DMS79 (cell line): ENCODE measurements around the gene TOX3.

Experiments used
- DNase-seq: peaks from one replicate; lab custom pipeline; 2025; lab: John Stamatoyannopoulos, UW

The TOX3 gene

GRCh38 chr16:52537516-52537915, 9.4 kb downstream of the TOX3 start:
- DNase-seq, result no peak

GRCh38 chr16:52535076-52535475, 11.9 kb downstream of the TOX3 start:
- no peak for DNase-seq

- no peak for DNase-seq
Measured at GRCh38 chr16:52533296-52533695, 13.6 kb downstream of the TOX3 start.

DNA sequence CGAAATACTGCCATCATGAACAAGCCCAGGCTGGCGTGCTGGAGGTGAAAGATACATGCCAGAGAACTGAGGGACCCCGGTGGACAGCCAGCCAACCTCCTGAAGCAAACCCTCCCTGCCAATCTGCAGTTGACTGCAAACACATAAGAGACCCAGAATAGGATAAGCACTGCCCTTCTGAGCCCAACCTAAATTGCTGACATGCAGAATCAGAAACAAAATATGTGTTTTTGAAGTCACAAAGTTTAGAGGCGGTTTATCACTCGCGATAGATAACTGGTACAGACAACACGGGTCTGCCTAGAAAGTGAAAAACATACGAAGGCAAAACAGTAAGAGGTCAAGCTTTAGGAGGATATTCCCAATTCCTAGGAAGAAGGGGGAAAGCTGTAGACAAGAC, 14.6 kb downstream of the TOX3 start:
- no peak for DNase-seq

GRCh38 chr16:52529226-52529625, 17.7 kb downstream of the TOX3 start:
- DNase-seq, result no peak

DNA sequence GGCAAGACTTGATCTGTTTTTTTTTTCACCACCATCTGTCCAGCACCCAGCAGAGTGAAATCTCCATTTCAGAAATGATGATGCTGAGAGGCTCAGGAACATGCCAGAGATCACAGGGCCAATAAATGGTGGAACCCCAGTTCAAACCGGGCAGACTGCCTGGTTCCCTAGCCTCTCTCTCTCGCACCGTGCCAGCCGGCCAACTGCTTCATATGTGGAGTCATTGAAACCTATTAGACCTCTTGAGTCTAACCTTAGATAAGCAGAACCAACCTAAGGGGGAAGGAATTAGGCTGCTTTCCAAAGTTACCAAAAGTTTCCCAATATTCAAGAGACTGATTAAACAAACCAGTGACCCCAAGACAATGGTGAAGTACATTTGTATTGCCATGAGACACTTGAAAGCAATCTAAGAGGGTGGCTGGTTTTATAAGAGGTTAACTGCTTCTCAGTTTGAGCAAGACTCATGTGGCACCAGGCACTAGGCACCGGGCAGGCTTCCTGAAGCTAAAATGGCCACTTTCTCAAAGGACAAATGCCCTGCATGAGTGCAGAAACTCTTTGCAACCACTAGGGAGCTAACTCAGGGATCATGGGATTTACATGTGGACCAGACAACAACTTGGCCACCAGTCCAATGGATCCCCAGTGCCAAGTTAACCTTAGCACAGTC, 18.4 kb downstream of the TOX3 start:
- peak; percentile 99 for DNase-seq

- no peak for DNase-seq
Measured at GRCh38 chr16:52526830-52527229, 20.1 kb downstream of the TOX3 start.

DNA sequence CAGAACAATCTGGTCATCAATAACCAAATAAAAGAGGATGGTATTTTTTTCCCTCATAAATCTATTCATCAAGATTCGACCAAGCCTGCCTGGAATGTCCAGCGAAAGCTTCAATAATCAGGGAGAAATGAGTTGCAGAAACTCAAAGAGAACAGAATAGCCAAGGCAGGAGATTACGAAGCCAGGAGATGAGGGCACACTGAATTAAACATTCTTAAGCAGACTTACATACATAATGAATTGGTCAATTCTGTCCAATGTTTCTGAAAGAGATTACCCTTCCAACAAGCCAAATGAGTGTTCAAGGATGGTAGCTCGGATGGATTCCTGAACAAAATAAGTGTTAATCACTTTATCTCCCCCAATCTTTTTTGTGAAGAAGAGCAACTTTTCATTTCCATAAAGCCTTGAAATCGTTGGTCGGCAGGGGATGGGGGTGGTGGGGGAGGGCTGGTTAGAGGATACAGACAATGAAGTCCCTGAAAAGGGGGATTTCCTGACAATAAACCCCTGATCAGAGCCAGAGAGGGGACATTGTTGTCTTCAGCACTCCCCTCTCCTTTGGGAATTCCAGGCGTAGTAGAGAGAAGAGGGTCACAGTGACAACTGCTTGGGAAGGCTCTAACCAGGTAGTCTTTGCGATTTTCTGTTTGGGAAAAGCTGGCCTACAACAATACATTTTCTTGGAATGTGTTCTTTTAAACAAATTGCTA, 20.7 kb downstream of the TOX3 start:
- no peak for DNase-seq

DNA sequence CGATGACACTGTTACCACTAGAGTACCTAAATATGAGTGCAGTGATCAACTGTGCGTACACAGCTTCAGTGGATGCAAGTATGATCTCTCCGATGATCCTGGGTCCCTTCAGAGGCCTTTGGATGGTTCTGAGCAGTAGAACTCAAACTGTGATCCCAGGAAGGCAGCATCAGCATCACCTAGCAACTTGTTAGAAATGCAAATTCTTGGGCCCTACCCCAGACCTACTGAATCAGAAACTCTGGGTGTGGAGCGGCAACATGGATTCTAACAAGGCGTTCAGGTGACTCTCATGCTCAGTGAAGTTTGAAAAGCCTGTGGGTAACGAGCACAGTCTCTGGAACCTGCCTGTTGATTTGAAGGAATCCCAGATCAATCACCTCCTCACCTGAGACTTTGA, 25.4 kb downstream of the TOX3 start:
- no peak for DNase-seq

DNA sequence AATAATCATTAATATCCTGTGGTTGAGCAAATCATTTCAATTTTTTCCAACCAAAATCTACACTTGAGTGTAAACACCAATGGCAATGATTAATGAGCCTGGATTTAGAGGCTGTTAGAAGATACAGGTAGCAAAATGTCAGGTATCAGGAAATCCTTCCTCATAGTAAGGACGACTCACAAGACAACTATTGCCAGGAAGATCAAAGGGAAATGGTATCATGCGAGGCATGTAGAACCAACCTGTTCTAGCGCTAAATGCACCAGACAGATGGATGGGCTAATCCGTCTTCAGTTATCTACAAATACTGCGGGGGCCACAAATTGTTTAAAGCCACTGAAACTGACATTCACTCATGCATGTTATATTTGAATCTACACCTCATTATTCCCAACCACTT, 28.1 kb downstream of the TOX3 start:
- no peak for DNase-seq

DNA sequence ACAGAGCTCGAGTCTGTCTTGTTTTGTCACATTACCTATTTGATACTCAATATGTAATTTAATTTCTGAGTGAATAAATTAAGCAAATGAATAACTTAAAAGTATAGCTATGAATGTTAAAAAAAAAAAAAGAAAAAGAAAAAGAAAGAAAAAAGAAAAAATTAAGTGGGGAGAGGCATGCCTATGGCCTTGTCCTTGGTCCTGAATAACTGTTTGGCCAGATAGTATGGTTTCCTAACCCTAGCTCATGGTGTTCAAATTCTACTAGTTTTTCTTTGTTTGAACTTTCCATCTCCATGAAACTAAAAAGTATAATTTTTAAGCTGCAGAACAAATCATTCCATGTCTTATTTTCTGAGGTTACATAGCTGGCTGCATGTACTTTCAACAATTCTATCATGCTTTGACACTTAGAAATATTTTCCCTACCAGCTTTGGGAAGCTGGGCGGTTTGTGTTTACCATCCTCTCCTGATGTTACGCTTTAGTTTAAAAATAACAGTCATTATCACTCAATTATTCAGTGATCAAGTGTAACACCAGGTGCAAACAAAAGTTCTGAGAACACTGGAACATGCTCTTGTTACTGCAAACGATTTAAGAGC, 31.8 kb downstream of the TOX3 start:
- DNase-seq, result peak; percentile 43

DNA sequence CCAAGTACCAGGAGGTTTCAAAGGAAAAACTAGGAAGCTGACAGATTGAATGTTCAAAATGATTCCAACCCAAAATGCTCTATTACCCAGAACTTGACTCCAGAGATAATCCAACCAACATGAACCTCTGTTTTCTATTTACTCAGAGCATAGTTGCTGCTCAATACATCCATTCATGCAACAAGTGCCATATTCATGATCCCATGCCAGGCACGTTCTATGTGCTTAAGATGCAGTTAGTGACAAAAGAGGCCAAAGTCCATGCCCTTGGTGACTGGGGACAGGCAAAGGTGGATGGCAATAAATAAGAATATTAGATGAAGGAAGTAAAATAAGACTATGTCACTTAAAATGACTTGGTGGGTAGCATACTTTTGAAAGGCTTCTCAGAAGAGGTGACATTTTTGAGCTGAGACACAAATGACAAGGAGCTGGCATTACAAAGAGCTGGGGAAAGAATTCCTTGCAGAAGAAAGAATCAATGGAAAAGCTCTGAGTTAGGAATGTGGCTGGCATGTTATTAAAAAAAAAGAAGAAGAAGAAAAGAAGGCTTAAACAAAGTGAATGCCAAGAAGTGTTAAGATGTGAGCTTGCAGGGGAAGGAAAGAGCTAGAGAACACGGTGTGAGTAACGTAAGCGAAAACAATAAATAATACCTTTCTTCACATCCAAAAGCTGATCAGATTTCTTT, 34.5 kb downstream of the TOX3 start:
- no peak for DNase-seq

DNA sequence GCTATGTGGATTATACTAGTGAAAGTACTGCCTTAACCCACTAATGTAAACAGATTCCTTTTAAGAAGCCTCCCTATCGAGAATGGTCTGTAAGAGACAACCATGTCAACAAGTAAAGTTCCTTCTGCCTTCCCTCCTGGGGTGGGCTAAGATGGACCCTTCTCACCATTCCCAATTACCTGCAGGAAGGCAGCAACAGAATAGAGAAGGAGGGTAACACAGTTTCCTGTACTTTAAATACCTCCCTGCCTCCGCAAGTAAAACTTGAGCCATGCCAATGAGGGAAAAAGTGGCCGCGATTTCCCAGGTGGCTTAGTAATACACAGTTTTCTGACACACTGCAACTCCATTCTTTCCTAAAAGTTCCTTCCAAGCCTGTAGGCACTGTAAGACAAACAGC, 45.2 kb downstream of the TOX3 start:
- DNase-seq, result no peak

- no peak for DNase-seq
Measured at GRCh38 chr16:52500963-52501362, 46.0 kb downstream of the TOX3 start.

DNA sequence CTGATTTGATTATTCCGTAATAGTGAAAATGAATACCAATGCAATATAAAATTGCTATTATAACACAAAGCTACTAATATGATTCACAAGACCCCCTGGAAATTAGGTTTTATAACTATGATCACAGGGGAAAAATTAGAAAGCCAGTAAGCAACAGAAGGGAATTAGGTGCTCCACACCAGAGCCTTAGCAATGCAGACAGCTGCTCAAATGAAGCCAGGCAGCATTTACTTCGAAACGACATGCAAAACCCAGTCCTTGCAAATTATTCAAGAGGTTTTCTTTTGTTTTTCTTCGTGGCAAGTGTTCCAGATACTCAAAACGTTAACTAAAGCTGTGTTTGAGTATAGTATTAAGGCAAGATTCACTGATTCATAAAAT, 47.9 kb downstream of the TOX3 start:
- DNase-seq, result no peak

DNA sequence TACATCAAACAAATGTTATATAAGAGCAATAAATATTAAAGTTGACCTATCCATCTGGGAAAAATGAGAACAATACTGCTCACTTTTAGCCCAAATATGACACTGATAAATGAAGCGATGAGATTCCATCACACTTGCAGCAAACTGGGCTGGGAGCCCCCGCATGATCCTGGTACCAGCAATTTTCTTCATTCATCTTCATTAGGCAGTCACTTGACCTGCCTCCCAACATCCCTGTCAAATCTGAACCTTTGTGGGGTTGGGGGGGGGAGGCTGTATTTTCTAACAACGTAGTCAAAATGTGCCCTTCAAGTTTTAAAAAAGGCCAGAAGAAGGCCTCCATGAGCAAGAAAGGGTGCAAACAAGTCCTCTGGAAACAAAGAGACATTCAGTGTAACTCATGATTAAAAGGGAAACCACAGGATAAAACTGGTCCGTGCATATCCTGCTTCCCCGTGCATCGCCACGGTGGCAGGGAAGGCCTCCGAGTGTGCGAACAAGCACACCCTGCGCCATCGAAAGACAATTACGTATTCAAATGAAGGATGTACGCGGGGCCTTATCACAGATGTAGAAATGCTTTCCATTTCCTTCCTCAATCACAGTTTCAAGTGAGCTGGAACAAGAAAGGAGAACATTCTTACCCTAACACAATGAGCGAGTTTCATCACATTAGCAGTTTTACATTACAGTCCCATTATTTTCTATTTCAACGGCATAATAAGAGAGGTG, 48.4 kb downstream of the TOX3 start:
- no peak for DNase-seq

- peak; percentile 40 for DNase-seq
Measured at GRCh38 chr16:52497067-52497816, 49.7 kb downstream of the TOX3 start.

- no peak for DNase-seq
Measured at GRCh38 chr16:52496051-52496876, 50.7 kb downstream of the TOX3 start.

GRCh38 chr16:52494621-52495020, 52.3 kb downstream of the TOX3 start:
- DNase-seq, result no peak

DNA sequence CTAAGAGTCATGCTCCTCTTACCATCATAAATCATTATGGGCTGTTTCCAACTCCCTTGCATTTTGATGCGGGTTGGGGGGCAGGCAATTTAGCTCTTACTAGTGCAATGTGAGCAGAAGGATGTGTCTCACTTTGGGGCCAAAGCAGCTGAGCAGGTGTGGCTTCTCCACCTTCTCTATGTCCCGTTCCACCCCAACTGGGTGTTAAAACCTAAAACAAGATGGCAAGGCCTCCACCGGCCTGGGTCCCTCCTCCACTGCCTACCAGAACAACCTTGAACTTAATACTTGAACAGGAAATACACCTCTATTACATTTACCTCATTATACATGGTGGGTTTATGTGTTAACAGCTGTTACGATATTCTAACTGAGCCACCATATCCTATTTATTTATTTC, 52.8 kb downstream of the TOX3 start:
- no peak for DNase-seq
